Measurements from ENCODE around the gene SGCD.
A peak's percentile ranks its signal among the peaks of the same experiment; 100 is the strongest.

The SGCD gene

GRCh38 chr5:156482818-156483217 is 155.9 kb downstream of the SGCD start:
- DNase-seq (ENCODE audit: low spot score), result no peak
- no peak for TF ChIP-seq CTCF (IDR thresholded peaks at IDR 0.05; ENCODE audit: extremely low read depth, insufficient read depth, missing control alignments)
- in situ Hi-C loops (cut with MboI; ENCODE audit: low pct_unique_long_range_greater_than_20kb, low sequenced_read_pairs, unreplicated experiment), result no loop called here

DNA sequence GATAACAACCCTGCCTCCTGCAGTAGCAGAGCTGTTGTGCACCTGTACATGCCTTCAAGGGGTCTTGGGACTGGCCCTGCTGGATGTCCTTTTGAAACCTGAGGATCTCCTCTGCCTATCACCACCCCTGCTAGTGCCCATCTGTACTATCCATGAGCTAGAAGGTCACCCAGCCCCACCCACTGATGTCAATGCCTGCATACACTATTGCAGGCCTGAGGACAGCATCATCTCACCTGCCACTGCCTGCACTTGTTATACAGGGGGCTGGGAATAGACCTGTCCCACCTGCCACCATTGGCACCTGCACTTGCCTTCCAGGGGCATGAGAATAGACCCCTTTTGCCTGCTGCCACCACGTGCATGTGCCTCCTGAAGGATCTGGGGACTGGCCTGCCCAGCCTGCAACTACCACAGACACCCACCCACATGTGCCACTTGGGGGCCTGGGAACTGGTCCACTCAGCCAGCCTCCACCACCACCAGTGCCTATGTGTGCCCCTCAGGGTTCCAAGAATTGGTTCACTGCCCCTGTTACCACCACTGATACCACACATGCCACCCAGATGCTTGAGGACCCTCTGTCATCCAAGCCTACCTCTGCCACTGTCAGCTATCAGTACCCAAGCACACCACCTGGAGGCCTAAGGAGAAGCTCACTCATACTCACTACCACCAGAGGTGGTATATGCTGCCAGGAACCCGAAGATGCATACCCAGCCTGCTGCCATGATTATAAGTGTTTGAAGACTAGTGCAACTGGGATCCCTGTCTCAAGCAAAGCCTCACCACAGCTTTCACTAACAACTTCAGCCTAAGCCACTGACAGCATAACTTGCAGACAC is 159.7 kb downstream of the SGCD start:
- in situ Hi-C loops (cut with MboI; ENCODE audit: low pct_unique_long_range_greater_than_20kb, low sequenced_read_pairs, unreplicated experiment), result no loop called here
- TF ChIP-seq CTCF (IDR thresholded peaks at IDR 0.05; ENCODE audit: extremely low read depth, insufficient read depth, missing control alignments), result no peak
- DNase-seq (ENCODE audit: low spot score), result no peak

GRCh38 chr5:156491766-156492165 is 164.8 kb downstream of the SGCD start:
- DNase-seq (ENCODE audit: low spot score), result no peak
- in situ Hi-C loops (cut with MboI; ENCODE audit: low pct_unique_long_range_greater_than_20kb, low sequenced_read_pairs, unreplicated experiment), result no loop called here
- TF ChIP-seq CTCF (IDR thresholded peaks at IDR 0.05; ENCODE audit: extremely low read depth, insufficient read depth, missing control alignments), result no peak

- no peak for DNase-seq (ENCODE audit: low spot score)
- TF ChIP-seq CTCF (IDR thresholded peaks at IDR 0.05; ENCODE audit: extremely low read depth, insufficient read depth, missing control alignments), result no peak
- in situ Hi-C loops (cut with MboI; ENCODE audit: low pct_unique_long_range_greater_than_20kb, low sequenced_read_pairs, unreplicated experiment), result no loop called here
Measured at GRCh38 chr5:156496291-156496690, 169.3 kb downstream of the SGCD start.

DNA sequence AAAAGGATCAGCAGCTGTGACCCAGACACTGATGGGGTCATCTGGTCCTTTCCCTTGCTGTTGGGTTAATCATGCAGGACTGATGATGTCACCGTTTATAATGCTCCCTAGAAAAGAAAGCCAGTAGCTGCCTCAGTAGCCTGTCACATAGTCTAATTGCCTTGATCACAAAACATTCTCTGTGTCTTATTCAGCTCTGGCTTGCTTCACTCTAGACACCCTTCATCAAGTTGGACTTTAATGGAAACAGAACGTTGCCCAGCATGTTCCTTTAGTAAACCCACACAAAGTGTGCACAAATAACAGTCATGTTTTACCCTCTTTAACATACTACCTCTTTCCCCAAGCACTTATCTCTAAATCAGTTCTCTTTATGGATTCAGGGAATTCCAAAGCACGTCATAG is 170.8 kb downstream of the SGCD start:
- DNase-seq (ENCODE audit: low spot score), result peak; percentile 6
- no peak for TF ChIP-seq CTCF (IDR thresholded peaks at IDR 0.05; ENCODE audit: extremely low read depth, insufficient read depth, missing control alignments)
- in situ Hi-C loops (cut with MboI; ENCODE audit: low pct_unique_long_range_greater_than_20kb, low sequenced_read_pairs, unreplicated experiment), result no loop called here

GRCh38 chr5:156498226-156498980 is 171.4 kb downstream of the SGCD start:
- TF ChIP-seq CTCF (IDR thresholded peaks at IDR 0.05; ENCODE audit: extremely low read depth, insufficient read depth, missing control alignments), result no peak
- in situ Hi-C loops (cut with MboI; ENCODE audit: low pct_unique_long_range_greater_than_20kb, low sequenced_read_pairs, unreplicated experiment), result no loop called here
- peak; percentile 10 for DNase-seq (ENCODE audit: low spot score)
